Fibroblast of lung (primary cell): ENCODE results near the gene PTGFR. TPM values are rescaled to one million over a fixed set of nuclear protein-coding genes. Genes with fewer than 3 reads are reported as not detected.

Experiments used
- DNase-seq, 2 donors: peaks; one replicate each; pipeline versions ENCODE4 v3.0.0 to v3.0.0-alpha.2; 2010; ENCODE audit warnings: low read depth in 2 of 2
- H2AFZ ChIP-seq: 2 replicates; pipeline ENCODE4 v1.5.1; 2012; ENCODE audit warnings: low read length, control low read depth, inconsistent platforms
- H3K27ac ChIP-seq: 2 replicates; pipeline ENCODE4 v1.5.1; 2011; ENCODE audit warnings: low read length, control low read depth; ENCODE audit not compliant: insufficient read depth
- H3K27me3 ChIP-seq: 2 replicates; pipeline ENCODE4 v1.5.1; 2011; ENCODE audit warnings: mild to moderate bottlenecking, low read length; ENCODE audit not compliant: control insufficient read depth, insufficient read depth
- H3K36me3 ChIP-seq: 2 replicates; pipeline ENCODE4 v1.5.1; 2011; ENCODE audit warnings: low read length; ENCODE audit not compliant: control insufficient read depth, insufficient read depth
- H3K4me1 ChIP-seq: 2 replicates; pipeline ENCODE4 v1.5.1; 2011; ENCODE audit warnings: low read length; ENCODE audit not compliant: control insufficient read depth, insufficient read depth; ENCODE audit errors: extremely low read depth
- H3K4me2 ChIP-seq: 2 replicates; pipeline ENCODE4 v1.5.1; 2011; ENCODE audit warnings: low read length, control low read depth; ENCODE audit not compliant: insufficient read depth; ENCODE audit errors: extremely low read depth
- H3K4me3 ChIP-seq, 4 experiments: fragments of 200-600 bp in 1 of 4; sonication (generic) in 1 of 4; replicated peaks in 1 of 4; 2 replicates each; pipeline ENCODE4 v1.5.1; 2011 to 2016; ENCODE audit warnings: low read length in 4 of 4, low read depth in 3 of 4, mild to moderate bottlenecking in 3 of 4, control low read depth in 2 of 4, inconsistent platforms in 1 of 4, mixed read lengths in 1 of 4; ENCODE audit not compliant: insufficient read depth in 1 of 4; ENCODE audit errors: control extremely low read depth in 1 of 4
- H3K79me2 ChIP-seq: 2 replicates; pipeline ENCODE4 v1.5.1; 2012; ENCODE audit warnings: mild to moderate bottlenecking, low read length, inconsistent platforms; ENCODE audit not compliant: control insufficient read depth, insufficient read depth
- H3K9ac ChIP-seq: 2 replicates; pipeline ENCODE4 v1.5.1; 2011; ENCODE audit warnings: mild to moderate bottlenecking, low read length, control low read depth; ENCODE audit not compliant: insufficient read depth
- H3K9me3 ChIP-seq: 2 replicates; pipeline ENCODE4 v1.5.1; 2012; ENCODE audit warnings: low read depth, low read length; ENCODE audit not compliant: control insufficient read depth, insufficient read depth
- H4K20me1 ChIP-seq: 2 replicates; pipeline ENCODE4 v1.5.1; 2011; ENCODE audit warnings: low read length; ENCODE audit not compliant: control insufficient read depth, insufficient read depth; ENCODE audit errors: extremely low read depth
- CTCF ChIP-seq, 2 donors: IDR thresholded peaks in 1 of 2; conservative IDR thresholded peaks in 1 of 2; 1 replicate in 1 of 2; 2 replicates in 1 of 2; pipeline ENCODE4 v1.5.1; 2011 to 2012; ENCODE audit warnings: low read length in 2 of 2, control low read depth in 1 of 2, inconsistent platforms in 1 of 2, low read depth in 1 of 2, mild to moderate bottlenecking in 1 of 2
- EZH2 ChIP-seq: IDR thresholded peaks from 2 replicates; pipeline ENCODE4 v1.5.1; 2012; ENCODE audit warnings: low read length, control low read depth, mild to moderate bottlenecking; ENCODE audit errors: missing control alignments
- polyA plus RNA-seq, 2 donors: library from polyadenylated mRNA; depleted of rRNA in 1 of 2; stranded (reverse) in 1 of 2; unstranded in 1 of 2; fragments of >200 nt; gene quantifications; 2 replicates each; pipeline ENCODE4 v1.2.1, GENCODE V29; 2011 to 2012; ENCODE audit warnings: missing spikeins in 1 of 2
- total RNA-seq: library from RNA; depleted of rRNA; stranded (reverse); fragments of >200 nt; gene quantifications from 2 replicates; pipeline ENCODE4 v1.2.1, GENCODE V29; 2014

PTGFR gene
- total and polyA plus RNA-seq, 2 donors (not counting 1 experiment from before 2014, with no cell fraction given) = 4.1 to 32.7 TPM

GRCh38 chr1:78554840-78555239 lies 64.1 kb downstream of the PTGFR start:
- no peak overlapping the region for H3K4me3 ChIP-seq
- no peak overlapping the region for H3K27ac ChIP-seq
- no peaks in the 10 kb centered on the region for H4K20me1 ChIP-seq
- no peak overlapping the region for H2AFZ ChIP-seq
- no peak overlapping the region for H3K9ac ChIP-seq
- no peaks in the 10 kb centered on the region for H3K79me2 ChIP-seq
- H3K36me3 ChIP-seq = no peaks in the 10 kb centered on the region
- no peaks in the 10 kb centered on the region for H3K4me1 ChIP-seq
- H3K9me3 ChIP-seq = no peaks in the 10 kb centered on the region
- no peak overlapping the region for H3K4me2 ChIP-seq
- DNase-seq = no peak
- H3K27me3 ChIP-seq = no peaks in the 10 kb centered on the region
- no peak for TF ChIP-seq EZH2
- TF ChIP-seq CTCF (conservative IDR thresholded peaks at IDR 0.05 in 1 of 2, IDR thresholded peaks at IDR 0.05 in 1 of 2; ENCODE audit: low read depth in 1 of 2, low read length in 2 of 2) = no peak

- TF ChIP-seq EZH2 (no peak), CTCF (conservative IDR thresholded peaks at IDR 0.05 in 1 of 2, IDR thresholded peaks at IDR 0.05 in 1 of 2; ENCODE audit: low read depth in 1 of 2, low read length in 2 of 2) (no peak)
- Histone ChIP-seq H3K4me3 (no peak overlapping the region), H3K9me3 (no peaks in the 10 kb centered on the region), H3K27me3 (no peaks in the 10 kb centered on the region), H3K9ac (no peak overlapping the region), H3K79me2 (no peaks in the 10 kb centered on the region), H4K20me1 (no peaks in the 10 kb centered on the region), H2AFZ (no peak overlapping the region), H3K36me3 (no peaks in the 10 kb centered on the region), H3K4me2 (no peak overlapping the region), H3K27ac (no peak overlapping the region), H3K4me1 (no peaks in the 10 kb centered on the region)
- DNase-seq = no peak
These were observed 68.9 kb downstream of the PTGFR start for GRCh38 chr1:78559680-78560079.

- Histone ChIP-seq H3K4me1 (no peaks in the 10 kb centered on the region), H2AFZ (no peak overlapping the region), H3K4me2 (no peak overlapping the region), H3K9ac (no peak overlapping the region), H3K27ac (no peak overlapping the region), H3K4me3 (no peak overlapping the region), H3K27me3 (no peaks in the 10 kb centered on the region), H3K36me3 (no peaks in the 10 kb centered on the region), H3K79me2 (no peaks in the 10 kb centered on the region), H4K20me1 (no peaks in the 10 kb centered on the region), H3K9me3 (no peaks in the 10 kb centered on the region)
- TF ChIP-seq CTCF (conservative IDR thresholded peaks at IDR 0.05 in 1 of 2, IDR thresholded peaks at IDR 0.05 in 1 of 2; ENCODE audit: low read depth in 1 of 2, low read length in 2 of 2) = no peak
- no peak for TF ChIP-seq EZH2
- peak in 1 of 2 donors; percentile 28 for DNase-seq
These were observed 70.0 kb downstream of the PTGFR start for GRCh38 chr1:78560811-78561210.
